Measurements from ENCODE around the gene AFF3. TPM values are rescaled to one million over a fixed set of nuclear protein-coding genes. Genes with fewer than 3 reads are reported as not detected.

AFF3 gene
- total and polyA plus RNA-seq, 2 donors (not counting 3 experiments of a cell fraction or from before 2014, with no cell fraction given) = 0.06 to 0.07 TPM

- intact Hi-C loops (cut with micrococcal nuclease) (no loop called here), dilution Hi-C loops (cut with MboI; ENCODE audit: extremely low pct_ligation_motif_present, low sequenced_read_pairs) (no loop called here)
- no peak for TF ChIP-seq EZH2 (IDR thresholded peaks at IDR 0.05; ENCODE audit: borderline replicate concordance, low read depth, low read length, severe bottlenecking)
- no peak for TF ChIP-seq MYC (IDR thresholded peaks at IDR 0.05; ENCODE audit: low read depth, low read length)
- no peak for TF ChIP-seq GATA2 (IDR thresholded peaks at IDR 0.05; ENCODE audit: insufficient read depth, insufficient read length, low read depth, low read length)
- no peak for TF ChIP-seq FOS (IDR thresholded peaks at IDR 0.05; ENCODE audit: borderline replicate concordance, insufficient read depth, low read length)
- no peak for TF ChIP-seq POLR2AphosphoS5 (IDR thresholded peaks at IDR 0.05; ENCODE audit: insufficient read depth, low read depth, low read length)
- TF ChIP-seq POLR2A (IDR thresholded peaks at IDR 0.05; ENCODE audit: low read depth, low read length) = no peak
- TF ChIP-seq, protein P1, sequence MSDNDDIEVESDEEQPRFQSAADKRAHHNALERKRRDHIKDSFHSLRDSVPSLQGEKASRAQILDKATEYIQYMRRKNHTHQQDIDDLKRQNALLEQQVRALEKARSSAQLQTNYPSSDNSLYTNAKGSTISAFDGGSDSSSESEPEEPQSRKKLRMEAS (IDR thresholded peaks at IDR 0.05; ENCODE audit: insufficient read depth, insufficient read length) = no peak
- TF ChIP-seq JUN (IDR thresholded peaks at IDR 0.05; ENCODE audit: borderline replicate concordance, insufficient read depth, insufficient read length, low read depth) = no peak
- TF ChIP-seq, protein P2, sequence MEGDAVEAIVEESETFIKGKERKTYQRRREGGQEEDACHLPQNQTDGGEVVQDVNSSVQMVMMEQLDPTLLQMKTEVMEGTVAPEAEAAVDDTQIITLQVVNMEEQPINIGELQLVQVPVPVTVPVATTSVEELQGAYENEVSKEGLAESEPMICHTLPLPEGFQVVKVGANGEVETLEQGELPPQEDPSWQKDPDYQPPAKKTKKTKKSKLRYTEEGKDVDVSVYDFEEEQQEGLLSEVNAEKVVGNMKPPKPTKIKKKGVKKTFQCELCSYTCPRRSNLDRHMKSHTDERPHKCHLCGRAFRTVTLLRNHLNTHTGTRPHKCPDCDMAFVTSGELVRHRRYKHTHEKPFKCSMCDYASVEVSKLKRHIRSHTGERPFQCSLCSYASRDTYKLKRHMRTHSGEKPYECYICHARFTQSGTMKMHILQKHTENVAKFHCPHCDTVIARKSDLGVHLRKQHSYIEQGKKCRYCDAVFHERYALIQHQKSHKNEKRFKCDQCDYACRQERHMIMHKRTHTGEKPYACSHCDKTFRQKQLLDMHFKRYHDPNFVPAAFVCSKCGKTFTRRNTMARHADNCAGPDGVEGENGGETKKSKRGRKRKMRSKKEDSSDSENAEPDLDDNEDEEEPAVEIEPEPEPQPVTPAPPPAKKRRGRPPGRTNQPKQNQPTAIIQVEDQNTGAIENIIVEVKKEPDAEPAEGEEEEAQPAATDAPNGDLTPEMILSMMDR (IDR thresholded peaks at IDR 0.05; ENCODE audit: extremely low read depth in 1 of 2, insufficient read depth in 1 of 2, low read depth in 1 of 2, low read length in 2 of 2) = no peak
- Histone ChIP-seq H3K79me2 (ENCODE audit: control insufficient read depth, insufficient read depth, low read length) (no peaks in the 10 kb centered on the region), H3K27me3 (ENCODE audit: control insufficient read depth in 2 of 2, insufficient read depth in 2 of 2, low read length in 2 of 2) (peaks cover 0 to 4% of the 10 kb centered on the region in 2 experiments), H3K4me1 (ENCODE audit: control insufficient read depth, extremely low read depth, insufficient read depth, low read length) (no peaks in the 10 kb centered on the region), H3K4me3 (replicated peaks in 1 of 3; ENCODE audit: insufficient read depth in 1 of 3, low read depth in 1 of 3, low read length in 3 of 3) (no peak overlapping the region), H3K36me3 (ENCODE audit: control insufficient read depth in 2 of 2, extremely low read depth in 1 of 2, insufficient read depth in 2 of 2, low read length in 2 of 2) (no peaks in the 10 kb centered on the region), H3K9ac (replicated peaks; ENCODE audit: extremely low read depth, insufficient read depth, low read length) (no peak overlapping the region), H3K27ac (ENCODE audit: insufficient read depth, low read depth, low read length) (no peak overlapping the region), H4K20me1 (replicated peaks; ENCODE audit: control insufficient read depth, extremely low read depth, insufficient read depth, low read length) (no peaks in the 10 kb centered on the region), H3K9me1 (replicated peaks; ENCODE audit: control insufficient read depth, extremely low read depth, insufficient read depth, low read length) (no peaks in the 10 kb centered on the region), H3K9me3 (replicated peaks; ENCODE audit: control insufficient read depth, insufficient read depth, low read length) (no peaks in the 10 kb centered on the region), H2AFZ (ENCODE audit: low read depth, low read length) (no peak overlapping the region), H3K4me2 (ENCODE audit: insufficient read depth, low read length) (no peak overlapping the region)
- CTCF ChIA-PET = no interaction called here
- FAIRE-seq (no peak), DNase-seq (ENCODE audit: low read depth, low spot score) (no peak)
- POLR2A ChIA-PET = no interaction called here
- no TSS peak for BruUV-seq (replicated peaks)
Observed at GRCh38 chr2:99805930-99806476, 336.4 kb downstream of the AFF3 start.
